Fibroblast of lung (primary cell): ENCODE results near the gene POLR3F.

Experiments
- EZH2 ChIP-seq: IDR thresholded peaks from 2 replicates; pipeline ENCODE4 v1.5.1; 2012; ENCODE audit warnings: low read length, control low read depth, mild to moderate bottlenecking; ENCODE audit errors: missing control alignments
- TF ChIP-seq, protein P1 (sequence below), 2 donors: IDR thresholded peaks in 1 of 2; conservative IDR thresholded peaks in 1 of 2; 1 replicate in 1 of 2; 2 replicates in 1 of 2; pipeline ENCODE4 v1.5.1; 2011 to 2012; ENCODE audit warnings: low read length in 2 of 2, control low read depth in 1 of 2, inconsistent platforms in 1 of 2, low read depth in 1 of 2, mild to moderate bottlenecking in 1 of 2

DNA sequence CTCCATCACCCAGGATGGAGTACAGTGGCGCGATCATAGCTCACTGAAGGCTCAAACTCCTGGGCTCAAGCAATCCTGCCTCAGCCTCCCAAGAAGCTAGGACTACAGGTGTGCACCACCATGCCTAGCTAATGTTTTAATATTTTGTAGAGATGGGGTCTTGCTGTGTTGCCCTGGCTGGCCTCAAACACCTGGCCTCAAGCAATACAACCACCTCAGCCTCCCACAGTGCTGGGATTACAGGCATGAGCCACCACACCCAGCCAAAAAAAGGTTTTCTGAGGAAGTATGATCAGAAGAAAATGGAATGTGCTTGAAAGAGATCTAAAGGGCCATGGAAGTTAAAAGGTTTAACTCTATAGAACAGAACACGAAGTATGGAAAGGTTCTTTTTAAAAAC is 21.1 kb downstream of the POLR3F start:
- TF ChIP-seq, protein P1, sequence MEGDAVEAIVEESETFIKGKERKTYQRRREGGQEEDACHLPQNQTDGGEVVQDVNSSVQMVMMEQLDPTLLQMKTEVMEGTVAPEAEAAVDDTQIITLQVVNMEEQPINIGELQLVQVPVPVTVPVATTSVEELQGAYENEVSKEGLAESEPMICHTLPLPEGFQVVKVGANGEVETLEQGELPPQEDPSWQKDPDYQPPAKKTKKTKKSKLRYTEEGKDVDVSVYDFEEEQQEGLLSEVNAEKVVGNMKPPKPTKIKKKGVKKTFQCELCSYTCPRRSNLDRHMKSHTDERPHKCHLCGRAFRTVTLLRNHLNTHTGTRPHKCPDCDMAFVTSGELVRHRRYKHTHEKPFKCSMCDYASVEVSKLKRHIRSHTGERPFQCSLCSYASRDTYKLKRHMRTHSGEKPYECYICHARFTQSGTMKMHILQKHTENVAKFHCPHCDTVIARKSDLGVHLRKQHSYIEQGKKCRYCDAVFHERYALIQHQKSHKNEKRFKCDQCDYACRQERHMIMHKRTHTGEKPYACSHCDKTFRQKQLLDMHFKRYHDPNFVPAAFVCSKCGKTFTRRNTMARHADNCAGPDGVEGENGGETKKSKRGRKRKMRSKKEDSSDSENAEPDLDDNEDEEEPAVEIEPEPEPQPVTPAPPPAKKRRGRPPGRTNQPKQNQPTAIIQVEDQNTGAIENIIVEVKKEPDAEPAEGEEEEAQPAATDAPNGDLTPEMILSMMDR (conservative IDR thresholded peaks at IDR 0.05 in 1 of 2, IDR thresholded peaks at IDR 0.05 in 1 of 2; ENCODE audit: low read depth in 1 of 2, low read length in 2 of 2): no peak
- TF ChIP-seq EZH2: no peak
